GM13976 (cell line): Measurements from ENCODE around the gene FAM168B.

Experiments used
- DNase-seq: peaks from one replicate; pipeline ENCODE4 v3.0.0; 2012; ENCODE audit warnings: low spot score
- in situ Hi-C: fragments of 300-500 bp; cut with MboI; formaldehyde crosslinking; loops from one replicate; pipeline ENCODE4 v1.12.0; 2022; ENCODE audit warnings: low sequenced_read_pairs, mixed read lengths, inconsistent platforms; ENCODE audit not compliant: unreplicated experiment
- TF ChIP-seq, protein P1 (sequence below): IDR thresholded peaks from 2 replicates; pipeline ENCODE4 v1.5.1; 2012; ENCODE audit warnings: borderline replicate concordance, mild to moderate bottlenecking; ENCODE audit not compliant: insufficient read depth; ENCODE audit errors: extremely low read depth, missing control alignments, control extremely low read depth

Gene FAM168B

DNA sequence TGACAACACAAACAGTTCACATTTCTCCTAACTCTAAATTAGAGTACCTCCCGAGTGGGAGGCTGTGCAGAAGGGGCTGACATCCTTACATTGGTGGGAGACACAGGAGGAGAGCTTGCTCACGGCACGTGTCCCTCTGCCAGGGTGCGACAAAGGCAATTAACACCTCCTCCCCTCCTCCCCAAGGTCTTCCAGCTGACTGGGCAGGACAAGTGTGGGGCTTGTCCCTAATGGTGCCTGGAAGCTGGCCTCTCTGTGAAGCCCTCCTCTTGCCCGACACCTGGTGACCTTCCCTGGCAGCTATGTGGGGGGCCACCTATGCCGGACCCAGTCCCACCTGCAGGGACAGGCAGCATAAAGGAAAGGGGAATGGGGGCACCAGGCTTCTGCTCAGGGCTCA lies 57.0 kb downstream of the FAM168B start:
- in situ Hi-C loops, result no loop called here
- DNase-seq, result no peak
- TF ChIP-seq, protein P1, sequence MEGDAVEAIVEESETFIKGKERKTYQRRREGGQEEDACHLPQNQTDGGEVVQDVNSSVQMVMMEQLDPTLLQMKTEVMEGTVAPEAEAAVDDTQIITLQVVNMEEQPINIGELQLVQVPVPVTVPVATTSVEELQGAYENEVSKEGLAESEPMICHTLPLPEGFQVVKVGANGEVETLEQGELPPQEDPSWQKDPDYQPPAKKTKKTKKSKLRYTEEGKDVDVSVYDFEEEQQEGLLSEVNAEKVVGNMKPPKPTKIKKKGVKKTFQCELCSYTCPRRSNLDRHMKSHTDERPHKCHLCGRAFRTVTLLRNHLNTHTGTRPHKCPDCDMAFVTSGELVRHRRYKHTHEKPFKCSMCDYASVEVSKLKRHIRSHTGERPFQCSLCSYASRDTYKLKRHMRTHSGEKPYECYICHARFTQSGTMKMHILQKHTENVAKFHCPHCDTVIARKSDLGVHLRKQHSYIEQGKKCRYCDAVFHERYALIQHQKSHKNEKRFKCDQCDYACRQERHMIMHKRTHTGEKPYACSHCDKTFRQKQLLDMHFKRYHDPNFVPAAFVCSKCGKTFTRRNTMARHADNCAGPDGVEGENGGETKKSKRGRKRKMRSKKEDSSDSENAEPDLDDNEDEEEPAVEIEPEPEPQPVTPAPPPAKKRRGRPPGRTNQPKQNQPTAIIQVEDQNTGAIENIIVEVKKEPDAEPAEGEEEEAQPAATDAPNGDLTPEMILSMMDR, result no peak

DNA sequence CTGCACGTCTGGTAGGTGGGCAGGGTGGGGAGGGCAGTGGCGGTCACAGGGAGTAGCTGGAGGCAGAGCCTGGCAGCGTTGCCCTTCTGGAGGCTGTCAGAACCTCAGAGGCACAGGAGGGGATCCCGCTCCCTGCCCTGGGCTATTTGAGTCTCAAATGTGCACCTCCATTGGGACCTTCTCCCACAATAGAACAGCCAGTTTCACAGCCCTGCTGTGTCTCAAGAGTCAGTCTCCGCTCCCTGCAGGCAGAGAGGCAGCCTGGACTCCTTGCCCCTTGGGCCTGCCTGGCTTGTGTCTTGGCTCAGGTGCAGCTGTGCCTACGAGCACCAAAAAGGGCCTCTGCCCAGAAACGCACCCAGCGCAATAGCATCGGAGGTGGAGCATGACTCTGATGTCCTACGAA lies 57.4 kb downstream of the FAM168B start:
- no peak for DNase-seq
- in situ Hi-C loops, result no loop called here

DNA sequence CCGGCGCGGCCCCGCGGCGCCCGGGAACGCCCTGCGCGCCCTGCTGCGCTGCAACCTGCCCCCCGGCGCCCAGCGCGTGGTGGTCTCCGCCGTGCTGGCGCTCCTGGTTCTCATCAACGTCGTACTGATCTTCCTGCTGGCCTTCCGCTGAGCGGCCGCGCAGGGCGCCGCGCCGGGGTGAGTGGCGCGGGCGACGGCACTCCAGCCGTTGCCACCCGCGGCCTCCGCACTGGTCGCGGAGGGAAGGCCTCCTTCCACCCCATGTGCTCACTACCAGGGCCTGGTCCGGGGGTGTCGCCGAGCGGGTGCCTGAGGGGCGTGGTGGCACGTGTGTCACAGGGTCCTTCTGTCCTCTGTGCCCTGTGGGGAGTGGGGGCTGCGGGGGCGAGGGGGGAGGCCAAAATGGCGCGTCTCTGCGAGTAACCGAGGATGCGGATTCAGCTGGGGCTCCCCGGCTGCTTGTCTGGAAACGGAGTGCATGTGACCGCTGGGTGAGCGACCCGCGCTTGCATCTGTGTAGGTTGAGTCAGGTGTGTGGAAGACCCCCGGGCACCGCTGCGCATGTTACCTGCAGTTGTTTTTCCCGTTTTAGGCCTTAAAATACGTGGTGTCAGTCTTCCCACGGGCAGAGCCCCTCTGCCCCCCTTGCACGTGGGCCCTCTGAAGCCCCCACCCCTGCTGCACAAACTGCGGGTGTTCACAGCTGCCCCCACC lies 58.0 kb downstream of the FAM168B start:
- in situ Hi-C loops, result no loop called here
- DNase-seq, result no peak
- TF ChIP-seq, protein P1, result no peak

More for the DNA sequence above, 57.4 kb downstream of the FAM168B start:
- TF ChIP-seq, protein P1, result no peak

DNA sequence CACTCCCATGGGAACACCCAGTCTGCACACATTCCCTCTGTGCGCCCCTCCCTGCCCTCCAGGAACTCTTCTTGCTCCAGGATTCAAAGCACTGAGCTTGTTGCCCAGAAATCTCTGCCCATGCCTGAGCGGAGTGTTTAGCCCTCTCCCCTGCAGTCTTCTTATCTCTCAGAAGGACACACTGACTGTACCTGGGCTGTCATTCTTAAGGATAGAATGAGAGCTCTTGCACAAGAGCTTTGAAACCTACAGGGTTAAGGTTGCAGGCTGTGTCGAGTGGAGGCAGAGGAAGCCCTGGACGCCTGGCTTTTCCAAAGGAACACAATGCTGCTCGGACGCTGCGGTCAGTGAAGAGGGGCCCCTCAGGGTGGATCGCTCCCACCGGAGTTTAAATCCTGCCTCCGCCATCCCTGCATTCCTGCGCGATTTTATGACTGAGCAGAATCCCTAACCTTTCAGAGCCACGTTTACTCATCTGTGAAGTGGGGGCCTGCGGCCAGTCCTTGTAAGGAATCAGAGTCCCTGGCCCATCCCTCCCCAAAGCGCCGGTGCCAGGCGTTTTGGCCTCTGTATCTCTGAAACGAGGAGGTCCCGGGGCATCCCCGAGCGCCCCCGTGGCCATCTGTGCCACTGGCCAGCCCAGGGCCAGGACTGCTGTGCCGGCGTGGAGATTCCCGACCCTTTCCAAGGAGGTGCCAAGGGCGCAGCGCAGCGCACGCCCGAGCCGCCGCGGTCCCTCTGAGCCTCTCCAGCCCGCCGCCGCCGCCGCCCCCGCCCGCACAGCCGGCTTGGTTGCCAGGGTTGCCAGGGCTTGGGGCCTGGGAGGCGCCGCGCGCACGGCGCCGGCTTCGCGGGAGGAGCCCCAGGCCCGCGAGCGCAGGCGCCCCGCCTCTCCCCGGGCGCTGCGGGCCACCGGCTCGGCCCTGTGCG lies 58.9 kb downstream of the FAM168B start:
- TF ChIP-seq, protein P1, result no peak
- no peak for DNase-seq
- in situ Hi-C loops, result no loop called here

DNA sequence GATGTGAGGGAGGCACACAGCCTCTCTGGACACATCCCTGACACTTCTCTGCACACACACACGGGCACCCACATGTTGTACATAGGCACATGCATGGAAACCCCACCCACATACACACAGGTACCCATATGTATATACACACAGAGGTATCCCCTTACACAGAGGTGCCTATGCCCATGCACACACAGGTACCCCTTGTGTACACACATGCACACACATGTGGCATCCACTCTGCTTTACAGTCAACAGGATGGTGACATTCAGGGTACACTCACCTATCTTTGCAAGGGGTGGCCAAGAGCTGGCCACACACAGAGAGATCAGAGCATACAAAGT lies 59.5 kb downstream of the FAM168B start:
- no peak for DNase-seq
- TF ChIP-seq, protein P1, result no peak
- in situ Hi-C loops, result no loop called here

DNA sequence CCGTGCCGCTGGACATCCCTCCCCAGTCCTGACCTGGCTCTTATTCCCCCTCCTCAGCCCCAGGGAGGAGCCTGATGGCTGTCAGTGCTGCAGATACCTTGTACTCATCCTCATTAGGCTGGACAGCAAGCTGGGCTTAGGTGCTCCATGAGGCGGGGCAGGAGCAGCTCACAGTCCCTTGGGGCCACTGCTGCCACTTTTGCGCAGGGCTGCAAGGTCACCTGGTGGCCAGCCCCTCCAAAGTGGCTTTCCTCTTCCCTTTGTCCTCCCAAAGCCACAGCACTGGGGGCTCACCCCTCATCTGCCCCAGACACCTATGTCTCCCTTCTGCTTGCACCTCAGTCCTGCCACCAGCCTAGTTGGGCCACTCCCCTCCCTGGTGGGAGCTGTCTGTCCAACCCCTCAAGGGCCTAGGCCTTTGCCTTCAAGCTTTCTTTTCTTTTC lies 60.8 kb downstream of the FAM168B start:
- DNase-seq, result no peak
- in situ Hi-C loops, result no loop called here
- TF ChIP-seq, protein P1, result no peak
